Muscle of leg (tissue), 11 donors: ENCODE data around the gene TULP4. TPM values are rescaled to one million over a fixed set of nuclear protein-coding genes. Genes with fewer than 3 reads are reported as not detected.

Source experiments
- DNase-seq: peaks from one replicate; pipeline ENCODE4 v3.0.0; 2013
- H3K27ac ChIP-seq: one replicate; pipeline ENCODE4 v1.5.1; 2013; ENCODE audit warnings: mild to moderate bottlenecking, low read length, control low read depth
- H3K27me3 ChIP-seq: one replicate; pipeline ENCODE4 v1.6.1; 2013; ENCODE audit warnings: low read length; ENCODE audit not compliant: control insufficient read depth, insufficient read depth
- H3K36me3 ChIP-seq: one replicate; pipeline ENCODE4 v1.6.1; 2013; ENCODE audit warnings: low read length; ENCODE audit not compliant: control insufficient read depth, insufficient read depth
- H3K4me1 ChIP-seq: one replicate; pipeline ENCODE4 v1.6.1; 2013; ENCODE audit warnings: low read length; ENCODE audit not compliant: control insufficient read depth, insufficient read depth
- H3K4me3 ChIP-seq: one replicate; pipeline ENCODE4 v1.5.1; 2013; ENCODE audit warnings: low read length, control low read depth
- H3K9me3 ChIP-seq: replicated peaks from 2 replicates; pipeline ENCODE4 v1.6.1; 2013; ENCODE audit warnings: low read depth, low read length; ENCODE audit not compliant: control insufficient read depth
- WGBS: methylation state at CpG from one replicate; pipeline ENCODE4 v1.1.5; 2013; ENCODE audit warnings: missing lambda C conversion rate; ENCODE audit not compliant: insufficient coverage; 5-methylcytosine and 5-hydroxymethylcytosine counted together
- polyA plus RNA-seq, 8 donors: library from polyadenylated mRNA; unstranded; fragments of 120-200 nt; gene quantifications; one replicate each; pipeline versions ENCODE4 v1.2.1 to v1.2.3, GENCODE V29; 2013; ENCODE audit warnings: inconsistent platforms in 1 of 8, low replicate concordance in 1 of 8; ENCODE audit not compliant: insufficient read length in 8 of 8, insufficient read depth in 1 of 8
- total RNA-seq: library from RNA; stranded (reverse); fragments of 120-200 nt; gene quantifications from one replicate; pipeline ENCODE4 v1.2.4, GENCODE V29; 2013

The TULP4 gene
- total and polyA plus RNA-seq, 9 donors, result 11.2 to 176 (median 17.8) TPM

DNA sequence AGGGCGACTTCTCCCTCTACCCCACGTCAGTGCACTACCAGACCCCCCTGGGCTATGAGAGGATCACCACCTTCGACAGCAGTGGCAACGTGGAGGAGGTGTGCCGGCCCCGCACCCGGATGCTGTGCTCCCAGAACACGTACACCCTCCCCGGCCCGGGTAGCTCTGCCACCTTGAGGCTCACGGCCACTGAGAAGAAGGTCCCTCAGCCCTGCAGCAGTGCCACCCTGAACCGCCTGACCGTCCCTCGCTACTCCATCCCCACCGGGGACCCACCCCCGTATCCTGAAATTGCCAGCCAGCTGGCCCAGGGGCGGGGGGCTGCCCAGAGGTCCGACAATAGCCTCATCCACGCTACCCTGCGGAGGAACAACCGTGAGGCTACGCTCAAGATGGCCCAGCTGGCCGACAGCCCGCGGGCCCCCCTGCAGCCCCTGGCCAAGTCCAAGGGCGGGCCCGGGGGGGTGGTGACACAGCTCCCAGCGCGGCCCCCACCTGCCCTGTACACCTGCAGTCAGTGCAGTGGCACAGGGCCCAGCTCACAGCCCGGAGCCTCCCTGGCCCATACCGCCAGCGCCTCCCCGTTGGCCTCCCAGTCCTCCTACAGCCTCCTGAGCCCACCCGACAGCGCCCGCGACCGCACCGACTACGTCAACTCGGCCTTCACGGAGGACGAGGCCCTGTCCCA lies 190.1 kb downstream of the TULP4 start:
- no peaks in the 10 kb centered on the region for H3K27me3 ChIP-seq
- DNase-seq, result no peak
- no peak overlapping the region for H3K4me3 ChIP-seq
- no peak overlapping the region for H3K27ac ChIP-seq
- peaks cover 8% of the 10 kb centered on the region for H3K4me1 ChIP-seq
- H3K9me3 ChIP-seq, result no peaks in the 10 kb centered on the region
- WGBS, result 94% methylated on average over 40 of the region's 43 CpGs
- peaks cover 64% of the 10 kb centered on the region for H3K36me3 ChIP-seq

DNA sequence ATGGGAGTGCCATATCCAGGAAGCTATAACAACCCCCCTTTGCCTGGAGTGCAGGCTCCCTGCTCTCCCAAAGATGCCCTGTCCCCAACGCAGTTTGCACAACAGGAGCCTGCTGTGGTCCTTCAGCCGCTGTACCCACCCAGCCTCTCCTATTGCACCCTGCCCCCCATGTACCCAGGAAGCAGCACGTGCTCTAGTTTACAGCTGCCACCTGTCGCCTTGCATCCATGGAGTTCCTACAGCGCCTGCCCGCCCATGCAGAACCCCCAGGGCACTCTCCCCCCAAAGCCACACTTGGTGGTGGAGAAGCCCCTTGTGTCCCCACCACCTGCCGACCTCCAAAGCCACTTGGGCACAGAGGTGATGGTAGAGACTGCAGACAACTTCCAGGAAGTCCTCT lies 191.0 kb downstream of the TULP4 start:
- Histone ChIP-seq H3K36me3 (peaks cover 63% of the 10 kb centered on the region), H3K9me3 (no peaks in the 10 kb centered on the region), H3K4me3 (no peak overlapping the region), H3K27ac (no peak overlapping the region), H3K4me1 (peaks cover 8% of the 10 kb centered on the region), H3K27me3 (no peaks in the 10 kb centered on the region)
- WGBS, result 94% methylated on average over 4 of the region's 7 CpGs
- DNase-seq, result no peak

DNA sequence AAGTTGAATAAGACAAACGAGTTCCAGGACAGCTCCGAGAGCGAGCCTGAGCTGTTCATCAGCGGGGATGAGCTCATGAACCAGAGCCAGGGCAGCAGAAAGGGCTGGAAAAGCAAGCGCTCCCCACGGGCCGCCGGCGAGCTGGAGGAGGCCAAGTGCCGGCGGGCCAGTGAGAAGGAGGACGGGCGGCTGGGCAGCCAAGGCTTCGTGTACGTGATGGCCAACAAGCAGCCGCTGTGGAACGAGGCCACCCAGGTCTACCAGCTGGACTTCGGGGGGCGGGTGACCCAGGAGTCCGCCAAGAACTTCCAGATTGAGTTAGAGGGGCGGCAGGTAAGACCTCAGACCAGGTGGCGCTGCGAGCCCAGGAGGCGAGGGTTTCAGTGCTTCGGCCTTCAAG lies 191.6 kb downstream of the TULP4 start:
- Histone ChIP-seq H3K4me3 (no peak overlapping the region), H3K9me3 (no peaks in the 10 kb centered on the region), H3K27me3 (no peaks in the 10 kb centered on the region), H3K27ac (no peak overlapping the region), H3K4me1 (peaks cover 8% of the 10 kb centered on the region), H3K36me3 (peaks cover 57% of the 10 kb centered on the region)
- 93% methylated on average over 24 of the region's 25 CpGs for WGBS
- no peak for DNase-seq

DNA sequence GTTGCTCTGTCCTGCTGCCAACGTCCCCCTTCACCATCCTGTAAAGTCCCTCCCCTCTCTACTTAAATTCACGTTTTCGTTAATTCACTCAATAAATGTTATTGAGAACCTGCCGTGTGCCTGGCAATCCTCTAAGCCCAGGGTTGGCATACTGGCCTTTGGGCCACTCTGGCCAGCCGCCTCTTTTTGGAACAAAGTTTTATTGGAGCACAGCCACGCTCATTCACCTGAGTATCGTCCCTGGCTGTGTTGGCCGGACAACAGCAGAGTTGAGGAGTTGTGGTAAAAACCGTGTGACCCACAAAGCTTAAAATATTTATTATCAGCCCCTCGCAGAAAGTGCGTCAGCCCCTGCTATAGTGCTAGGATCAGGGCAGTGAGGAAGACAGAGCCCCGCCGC lies 192.9 kb downstream of the TULP4 start:
- WGBS, result 84% methylated on average over 7 of the region's 13 CpGs
- peaks cover 4% of the 10 kb centered on the region for H3K4me1 ChIP-seq
- H3K27ac ChIP-seq, result no peak overlapping the region
- no peaks in the 10 kb centered on the region for H3K27me3 ChIP-seq
- H3K36me3 ChIP-seq, result peaks cover 47% of the 10 kb centered on the region
- H3K4me3 ChIP-seq, result no peak overlapping the region
- no peak for DNase-seq
- H3K9me3 ChIP-seq, result no peaks in the 10 kb centered on the region

DNA sequence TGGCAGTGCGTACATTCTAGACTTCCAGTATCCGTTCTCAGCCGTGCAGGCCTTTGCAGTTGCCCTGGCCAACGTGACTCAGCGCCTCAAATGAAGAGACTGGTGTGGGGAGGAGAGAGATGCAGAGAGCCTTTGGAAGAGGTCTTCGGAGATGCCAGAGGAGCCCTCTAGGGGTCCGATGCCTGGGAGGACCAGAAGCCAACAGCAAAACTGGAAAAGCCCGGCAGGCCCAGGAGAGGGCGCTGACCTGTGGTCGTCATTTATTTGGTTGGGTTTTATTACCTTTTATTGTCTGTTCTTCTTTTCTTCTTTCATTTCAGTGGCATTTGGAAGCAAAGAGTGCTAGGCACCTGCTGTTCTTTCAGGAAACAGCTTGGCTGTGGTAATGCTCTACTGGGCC lies 194.3 kb downstream of the TULP4 start:
- DNase-seq, result no peak
- H3K36me3 ChIP-seq, result peaks cover 41% of the 10 kb centered on the region
- 65% methylated on average over 4 of the region's 10 CpGs for WGBS
- H3K4me3 ChIP-seq, result no peak overlapping the region
- H3K4me1 ChIP-seq, result no peaks in the 10 kb centered on the region
- H3K27ac ChIP-seq, result no peak overlapping the region
- no peaks in the 10 kb centered on the region for H3K9me3 ChIP-seq
- H3K27me3 ChIP-seq, result no peaks in the 10 kb centered on the region

DNA sequence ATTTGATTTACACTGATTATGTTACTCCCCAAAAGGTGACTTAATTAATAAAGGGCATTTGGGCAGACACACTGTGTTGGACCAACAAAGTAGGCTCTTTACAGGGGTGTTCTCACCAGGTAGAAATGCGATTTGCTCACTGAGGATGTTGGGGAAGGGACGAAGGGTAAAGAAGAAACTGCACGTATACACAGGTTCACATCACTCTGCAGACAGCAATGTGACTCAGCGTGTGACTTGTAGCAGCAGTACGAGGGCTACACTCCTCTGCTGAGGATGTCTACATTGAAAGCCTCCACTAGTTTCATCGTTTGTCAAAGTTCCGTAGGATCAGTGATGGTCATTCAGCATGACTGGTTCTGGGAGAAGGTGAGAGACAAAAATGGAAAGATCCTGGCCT lies 194.9 kb downstream of the TULP4 start:
- Histone ChIP-seq H3K36me3 (peaks cover 36% of the 10 kb centered on the region), H3K4me3 (no peak overlapping the region), H3K27me3 (no peaks in the 10 kb centered on the region), H3K4me1 (no peaks in the 10 kb centered on the region), H3K9me3 (no peaks in the 10 kb centered on the region), H3K27ac (no peak overlapping the region)
- no peak for DNase-seq
- WGBS, result 87% methylated on average over 6 of the region's 7 CpGs

DNA sequence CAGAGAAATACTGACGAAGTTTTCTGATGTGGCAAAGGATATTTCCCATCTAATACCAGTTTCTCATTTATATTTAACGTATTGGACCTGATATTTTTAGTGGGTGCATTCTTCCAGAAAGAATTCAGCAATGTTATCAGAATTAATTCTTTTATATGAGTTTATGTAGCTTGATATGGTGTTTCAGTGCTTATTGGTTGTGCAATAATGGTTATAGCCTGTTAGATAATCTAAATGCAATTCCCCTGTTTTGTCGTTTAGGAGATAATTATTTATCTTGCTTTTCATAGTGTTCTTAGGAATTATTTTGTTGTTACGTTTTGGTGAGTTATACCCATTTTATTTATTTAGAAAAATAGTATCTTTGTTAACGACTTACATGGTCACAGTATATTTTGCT lies 196.2 kb downstream of the TULP4 start:
- Histone ChIP-seq H3K4me3 (no peak overlapping the region), H3K27me3 (no peaks in the 10 kb centered on the region)

DNA sequence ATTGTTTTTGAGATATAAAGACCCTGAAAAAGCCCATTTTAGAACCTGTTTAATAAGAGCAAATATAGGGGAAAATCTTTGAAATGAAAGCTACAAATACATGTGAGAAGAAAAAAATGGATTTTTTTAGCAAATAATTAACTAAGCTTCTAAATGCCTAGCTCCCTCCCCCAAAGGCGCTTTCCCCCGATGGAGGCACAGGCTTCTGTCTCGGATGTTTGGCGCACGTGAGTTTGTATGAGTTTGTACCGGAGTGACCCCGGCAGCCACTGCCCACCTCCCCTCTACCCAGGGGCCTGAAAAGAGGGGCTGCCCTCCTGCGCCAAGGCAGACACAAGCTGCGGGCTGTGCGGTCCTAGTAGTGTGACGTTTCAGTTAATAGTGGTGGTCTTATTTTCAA lies 197.2 kb downstream of the TULP4 start:
- WGBS, result no CpG with 5 or more reads among the region's 11 CpGs
- Histone ChIP-seq H3K27ac (no peak overlapping the region), H3K4me1 (no peaks in the 10 kb centered on the region), H3K9me3 (no peaks in the 10 kb centered on the region), H3K27me3 (no peaks in the 10 kb centered on the region), H3K36me3 (peaks cover 20% of the 10 kb centered on the region), H3K4me3 (no peak overlapping the region)
- no peak for DNase-seq

More for the DNA sequence above, 196.2 kb downstream of the TULP4 start:
- Histone ChIP-seq H3K4me1 (no peaks in the 10 kb centered on the region), H3K36me3 (peaks cover 23% of the 10 kb centered on the region), H3K9me3 (no peaks in the 10 kb centered on the region), H3K27ac (no peak overlapping the region)
- DNase-seq, result no peak
- WGBS, result no CpG with 5 or more reads among the region's 5 CpGs

DNA sequence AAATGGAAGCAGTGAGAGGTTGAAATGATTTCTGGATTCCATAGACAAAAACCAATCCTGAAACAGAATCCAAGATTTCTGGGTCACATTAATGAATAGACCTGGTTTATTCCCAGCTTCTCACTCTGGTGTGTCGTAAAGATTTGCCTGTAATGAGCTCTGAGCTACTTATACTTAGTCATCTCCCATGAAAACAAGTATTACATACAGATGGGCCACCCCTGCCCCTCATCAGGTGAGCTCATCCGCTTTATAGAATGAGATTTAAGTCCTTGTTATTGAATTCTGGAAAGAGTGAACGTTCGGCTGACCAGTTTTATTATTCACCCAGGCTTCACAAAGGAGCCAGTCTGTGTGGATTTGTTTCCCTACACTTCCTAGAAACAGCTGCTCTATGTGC lies 200.5 kb downstream of the TULP4 start:
- H3K4me3 ChIP-seq, result no peak overlapping the region
- no peaks in the 10 kb centered on the region for H3K4me1 ChIP-seq
- WGBS, result no CpG with 5 or more reads among the region's 4 CpGs
- DNase-seq, result no peak
- H3K9me3 ChIP-seq, result no peaks in the 10 kb centered on the region
- H3K27me3 ChIP-seq, result peaks cover 12% of the 10 kb centered on the region
- H3K36me3 ChIP-seq, result peaks cover 3% of the 10 kb centered on the region
- no peak overlapping the region for H3K27ac ChIP-seq

DNA sequence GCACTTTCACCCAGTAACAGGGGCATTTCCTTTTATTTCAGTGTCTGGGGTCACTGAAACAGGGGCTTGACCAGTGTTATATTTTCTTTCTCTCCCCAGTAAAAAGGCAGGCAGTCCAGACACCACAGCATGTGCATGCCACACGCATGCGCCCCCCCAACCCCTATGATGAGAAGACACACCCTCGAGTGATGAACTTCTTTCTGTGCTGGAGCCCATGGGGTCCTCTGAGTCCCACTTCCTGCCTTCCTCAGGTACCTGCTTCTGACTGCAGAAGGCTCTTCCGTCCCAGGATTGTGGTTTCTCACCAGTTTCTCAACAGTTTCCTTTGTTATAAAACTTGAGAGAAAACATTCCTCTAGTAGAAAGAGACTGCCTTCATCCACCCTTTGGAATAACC lies 201.9 kb downstream of the TULP4 start:
- H3K36me3 ChIP-seq, result peaks cover 3% of the 10 kb centered on the region
- 93% methylated on average over 3 of the region's 4 CpGs for WGBS
- peaks cover 6% of the 10 kb centered on the region for H3K4me1 ChIP-seq
- H3K9me3 ChIP-seq, result no peaks in the 10 kb centered on the region
- no peak overlapping the region for H3K27ac ChIP-seq
- no peak overlapping the region for H3K4me3 ChIP-seq
- DNase-seq, result no peak
- H3K27me3 ChIP-seq, result peaks cover 16% of the 10 kb centered on the region

DNA sequence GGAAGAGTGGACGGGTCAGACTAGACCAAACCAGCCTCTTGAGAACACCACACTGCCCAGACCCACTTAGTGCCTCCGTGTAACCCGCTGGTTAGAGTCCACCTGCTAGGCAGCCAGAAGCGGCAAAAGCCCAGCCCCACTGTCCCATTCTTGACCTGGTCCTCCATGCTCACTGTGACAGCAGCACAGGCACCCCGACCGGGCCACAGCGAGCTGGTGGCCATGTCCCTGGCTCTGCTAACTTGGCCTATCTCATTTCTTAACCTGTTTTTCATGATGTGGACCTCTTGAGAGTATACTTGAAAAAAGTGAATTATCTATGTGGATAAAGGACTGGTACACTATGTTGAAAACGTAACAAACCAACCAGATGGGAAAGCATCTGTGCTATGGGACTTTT lies 202.7 kb downstream of the TULP4 start:
- no peaks in the 10 kb centered on the region for H3K9me3 ChIP-seq
- H3K27me3 ChIP-seq, result peaks cover 16% of the 10 kb centered on the region
- peaks cover 3% of the 10 kb centered on the region for H3K36me3 ChIP-seq
- peaks cover 6% of the 10 kb centered on the region for H3K4me1 ChIP-seq
- no peak for DNase-seq
- whole genome bisulfite sequencing, result 81% methylated on average over 5 of the region's 8 CpGs
- no peak overlapping the region for H3K4me3 ChIP-seq
- no peak overlapping the region for H3K27ac ChIP-seq
